Transverse colon (tissue), 4 donors: ENCODE results near the gene THBD. TPM values are rescaled to one million over a fixed set of nuclear protein-coding genes. Genes with fewer than 3 reads are reported as not detected.

ENCODE experiments used
- DNase-seq: peaks from one replicate; pipeline ENCODE4 v3.0.0-alpha.2; 2019
- H3K27ac ChIP-seq, 4 donors: fragments of 200-600 bp; sonication (generic); 2 replicates each; pipeline ENCODE4 v1.5.1; 2016 to 2018; ENCODE audit warnings: inconsistent platforms in 4 of 4
- H3K27me3 ChIP-seq: fragments of 200-600 bp; sonication (generic); 2 replicates; pipeline ENCODE4 v1.5.1; 2017; ENCODE audit warnings: inconsistent platforms
- H3K36me3 ChIP-seq, 4 donors: fragments of 200-600 bp; sonication (generic); 2 replicates each; pipeline ENCODE4 v1.5.1; 2017 to 2019; ENCODE audit warnings: inconsistent platforms in 4 of 4
- H3K4me1 ChIP-seq, 4 donors: fragments of 200-600 bp; sonication (generic); 2 replicates each; pipeline ENCODE4 v1.5.1; 2017 to 2020; ENCODE audit warnings: inconsistent platforms in 4 of 4
- H3K4me3 ChIP-seq, 4 donors: fragments of 200-600 bp; sonication (generic); 1 replicate in 1 of 4; 2 replicates in 3 of 4; pipeline versions ENCODE4 v1.5.1 to v1.6.1; 2017 to 2019; ENCODE audit warnings: inconsistent platforms in 4 of 4
- H3K9me3 ChIP-seq, 2 donors: fragments of 200-600 bp; sonication (generic); 2 replicates each; pipeline ENCODE4 v1.5.1; 2017 to 2019; ENCODE audit warnings: inconsistent platforms in 2 of 2
- EP300 ChIP-seq: sonication (generic); formaldehyde crosslinking; IDR thresholded peaks from one replicate; pipeline ENCODE4 v1.6.1; 2017; ENCODE audit warnings: antibody characterized with exemption, low read depth
- POLR2A ChIP-seq: fragments of 450-650 bp; IDR thresholded peaks from one replicate; pipeline ENCODE4 v1.6.1; 2016; ENCODE audit warnings: antibody characterized with exemption, mild to moderate bottlenecking, moderate library complexity
- POLR2AphosphoS5 ChIP-seq, 3 donors: sonication (generic); formaldehyde crosslinking; IDR thresholded peaks; one replicate each; pipeline ENCODE4 v1.6.1; 2016; ENCODE audit warnings: antibody characterized with exemption in 3 of 3
- WGBS, 2 donors: methylation state at CpG; one replicate each; pipeline ENCODE4 v1.1.5; 2018; ENCODE audit warnings: low coverage in 1 of 2; 5-methylcytosine and 5-hydroxymethylcytosine counted together
- in situ Hi-C, 4 donors: fragments of 200-750 bp; cut with MboI; loops; one replicate each; pipeline versions ENCODE4 v1.15.0 to v1.15.1; 2017; ENCODE audit warnings: low sequenced_read_pairs in 3 of 4, low pct_ligation_motif_present in 1 of 4, low pct_unique_long_range_greater_than_20kb in 1 of 4
- intact Hi-C: fragments of 100-400 bp; cut with DNase I; formaldehyde crosslinking; loops from one replicate; pipeline ENCODE4 v1.15.1; 2023; ENCODE audit warnings: low total_unique reads
- total RNA-seq, 4 donors: library from RNA; depleted of rRNA; stranded (reverse); fragments of >200 nt; gene quantifications; one replicate each; pipeline ENCODE4 v1.1.0, GENCODE V29; 2016
- TF ChIP-seq, protein P1 (sequence below), 5 experiments: fragments of 200-600 bp in 3 of 5; fragments of 450-650 bp in 2 of 5; sonication (generic) in 3 of 5; IDR thresholded peaks; 1 replicate in 2 of 5; 2 replicates in 3 of 5; pipeline ENCODE4 v1.5.1; 2016 to 2017; ENCODE audit warnings: antibody characterized with exemption in 5 of 5, inconsistent platforms in 3 of 5, mild to moderate bottlenecking in 2 of 5, moderate library complexity in 1 of 5

THBD gene
- total RNA-seq, 4 donors from 2014 or later, result 7.8 to 30.3 (median 18.6) TPM

DNA sequence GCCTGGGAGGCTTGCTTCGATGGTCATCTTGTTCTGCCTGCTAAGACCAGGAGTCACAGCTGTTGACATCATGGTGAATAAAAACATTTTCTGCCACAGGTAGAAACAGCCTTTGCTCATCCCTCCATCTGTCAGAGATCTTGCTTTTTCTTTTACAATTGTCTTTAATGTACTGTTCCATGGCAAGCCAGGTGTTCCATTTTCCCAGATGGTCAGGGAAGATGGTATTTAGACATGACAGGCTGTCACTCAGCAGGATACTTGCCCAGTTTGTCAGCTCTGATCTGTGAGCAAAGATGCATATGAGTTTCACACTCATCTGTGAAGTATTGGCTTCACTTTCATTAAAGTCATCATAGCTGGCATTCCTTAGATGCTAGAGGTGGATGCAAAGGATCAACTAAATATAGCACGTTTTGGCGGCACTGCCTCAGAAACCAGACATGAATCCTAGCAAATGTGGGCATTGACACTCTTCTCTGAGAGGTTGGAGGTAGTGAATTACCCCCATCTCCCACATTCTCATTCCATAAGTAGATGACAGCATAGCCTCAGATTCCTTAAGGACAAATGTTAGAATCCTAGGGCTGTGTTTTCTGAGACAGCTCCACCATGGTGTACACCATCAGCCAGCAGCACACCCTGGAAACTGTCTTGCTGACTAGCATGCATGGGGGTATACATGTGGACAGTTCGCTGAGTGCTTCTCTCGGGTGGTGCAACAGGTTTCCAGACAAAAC, 10.2 kb downstream of the THBD start:
- Histone ChIP-seq H3K27me3 (peaks cover 34% of the 10 kb centered on the region), H3K9me3 (no peaks in the 10 kb centered on the region), H3K4me3 (no peak overlapping the region), H3K4me1 (no peaks in the 10 kb centered on the region), H3K27ac (no peak overlapping the region), H3K36me3 (no peaks in the 10 kb centered on the region)
- in situ Hi-C loops, result no loop called here
- intact Hi-C loops, result no loop called here
- TF ChIP-seq POLR2AphosphoS5 (IDR thresholded peaks at IDR 0.05), result no peak
- TF ChIP-seq, protein P1, sequence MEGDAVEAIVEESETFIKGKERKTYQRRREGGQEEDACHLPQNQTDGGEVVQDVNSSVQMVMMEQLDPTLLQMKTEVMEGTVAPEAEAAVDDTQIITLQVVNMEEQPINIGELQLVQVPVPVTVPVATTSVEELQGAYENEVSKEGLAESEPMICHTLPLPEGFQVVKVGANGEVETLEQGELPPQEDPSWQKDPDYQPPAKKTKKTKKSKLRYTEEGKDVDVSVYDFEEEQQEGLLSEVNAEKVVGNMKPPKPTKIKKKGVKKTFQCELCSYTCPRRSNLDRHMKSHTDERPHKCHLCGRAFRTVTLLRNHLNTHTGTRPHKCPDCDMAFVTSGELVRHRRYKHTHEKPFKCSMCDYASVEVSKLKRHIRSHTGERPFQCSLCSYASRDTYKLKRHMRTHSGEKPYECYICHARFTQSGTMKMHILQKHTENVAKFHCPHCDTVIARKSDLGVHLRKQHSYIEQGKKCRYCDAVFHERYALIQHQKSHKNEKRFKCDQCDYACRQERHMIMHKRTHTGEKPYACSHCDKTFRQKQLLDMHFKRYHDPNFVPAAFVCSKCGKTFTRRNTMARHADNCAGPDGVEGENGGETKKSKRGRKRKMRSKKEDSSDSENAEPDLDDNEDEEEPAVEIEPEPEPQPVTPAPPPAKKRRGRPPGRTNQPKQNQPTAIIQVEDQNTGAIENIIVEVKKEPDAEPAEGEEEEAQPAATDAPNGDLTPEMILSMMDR (IDR thresholded peaks at IDR 0.05), result no peak
- no peak for TF ChIP-seq EP300
- TF ChIP-seq POLR2A, result no peak
- WGBS, 2 donors, result 71 to 81% methylated on average over 2 to 5 of the region's 5 CpGs
- no peak for DNase-seq

DNA sequence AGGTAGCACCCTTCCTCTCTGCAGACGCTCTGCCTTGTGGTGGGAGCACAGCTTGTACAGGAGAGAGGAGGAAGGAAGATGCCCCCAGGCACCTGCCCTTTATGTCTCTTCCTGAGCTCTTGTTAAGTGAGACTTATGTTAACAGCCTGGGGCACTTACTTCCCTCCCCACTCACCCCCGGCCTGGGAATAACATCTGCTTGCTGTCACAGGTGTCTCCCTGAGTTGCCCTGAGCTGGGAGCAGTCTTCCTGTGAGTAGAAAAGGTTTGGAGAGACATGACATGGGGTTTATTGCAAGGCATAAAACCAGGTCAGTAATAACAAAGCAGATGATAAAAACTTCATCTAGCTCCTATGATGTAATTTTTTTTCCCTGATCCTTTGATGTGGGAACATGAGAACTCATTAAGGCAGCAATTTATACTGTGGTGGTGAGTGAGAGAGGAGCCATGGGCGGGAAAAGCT, 12.4 kb downstream of the THBD start:
- TF ChIP-seq EP300 (no peak), POLR2AphosphoS5 (IDR thresholded peaks at IDR 0.05) (no peak), POLR2A (no peak)
- TF ChIP-seq, protein P1 (IDR thresholded peaks at IDR 0.05), result no peak
- in situ Hi-C loops, result no loop called here
- Histone ChIP-seq H3K9me3 (no peaks in the 10 kb centered on the region), H3K4me3 (no peak overlapping the region), H3K27ac (no peak overlapping the region), H3K27me3 (peaks cover 30% of the 10 kb centered on the region), H3K4me1 (no peaks in the 10 kb centered on the region), H3K36me3 (no peaks in the 10 kb centered on the region)
- intact Hi-C loops, result no loop called here
- no peak for DNase-seq
- WGBS, 2 donors, result 10 to 14% methylated on average over 1 to 3 of the region's 3 CpGs

DNA sequence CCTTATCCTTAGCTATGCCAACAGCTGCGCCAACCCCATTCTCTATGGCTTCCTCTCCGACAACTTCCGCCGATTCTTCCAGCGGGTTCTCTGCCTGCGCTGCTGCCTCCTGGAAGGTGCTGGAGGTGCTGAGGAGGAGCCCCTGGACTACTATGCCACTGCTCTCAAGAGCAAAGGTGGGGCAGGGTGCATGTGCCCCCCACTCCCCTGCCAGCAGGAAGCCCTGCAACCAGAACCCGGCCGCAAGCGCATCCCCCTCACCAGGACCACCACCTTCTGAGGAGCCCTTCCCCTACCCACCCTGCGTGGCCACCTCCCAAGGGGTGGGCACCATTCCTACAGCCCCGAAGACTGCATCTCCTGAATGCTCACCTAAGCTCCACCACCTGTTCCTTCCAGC, 13.1 kb downstream of the THBD start:
- 92% methylated on average over 11 of the region's 11 CpGs; no CpG with 5 or more reads in 1 of the 2 donors for WGBS, 2 donors
- H3K9me3 ChIP-seq, result no peaks in the 10 kb centered on the region
- no peak overlapping the region for H3K27ac ChIP-seq
- H3K4me1 ChIP-seq, result no peaks in the 10 kb centered on the region
- H3K4me3 ChIP-seq, result no peak overlapping the region
- peaks cover 30% of the 10 kb centered on the region for H3K27me3 ChIP-seq
- no peak for DNase-seq
- TF ChIP-seq EP300 (no peak), POLR2AphosphoS5 (IDR thresholded peaks at IDR 0.05) (no peak), POLR2A (no peak)
- TF ChIP-seq, protein P1 (IDR thresholded peaks at IDR 0.05), result no peak
- intact Hi-C loops, result no loop called here
- in situ Hi-C loops, result no loop called here
- no peaks in the 10 kb centered on the region for H3K36me3 ChIP-seq

DNA sequence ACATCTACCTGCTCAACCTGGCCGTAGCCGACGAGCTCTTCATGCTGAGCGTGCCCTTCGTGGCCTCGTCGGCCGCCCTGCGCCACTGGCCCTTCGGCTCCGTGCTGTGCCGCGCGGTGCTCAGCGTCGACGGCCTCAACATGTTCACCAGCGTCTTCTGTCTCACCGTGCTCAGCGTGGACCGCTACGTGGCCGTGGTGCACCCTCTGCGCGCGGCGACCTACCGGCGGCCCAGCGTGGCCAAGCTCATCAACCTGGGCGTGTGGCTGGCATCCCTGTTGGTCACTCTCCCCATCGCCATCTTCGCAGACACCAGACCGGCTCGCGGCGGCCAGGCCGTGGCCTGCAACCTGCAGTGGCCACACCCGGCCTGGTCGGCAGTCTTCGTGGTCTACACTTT, 13.7 kb downstream of the THBD start:
- Histone ChIP-seq H3K36me3 (no peaks in the 10 kb centered on the region), H3K27ac (no peak overlapping the region), H3K9me3 (no peaks in the 10 kb centered on the region), H3K4me1 (no peaks in the 10 kb centered on the region), H3K4me3 (no peak overlapping the region), H3K27me3 (peaks cover 30% of the 10 kb centered on the region)
- 93% methylated on average over 41 of the region's 41 CpGs; no CpG with 5 or more reads in 1 of the 2 donors for WGBS, 2 donors
- in situ Hi-C loops (no loop called here), intact Hi-C loops (no loop called here)
- no peak for DNase-seq
- TF ChIP-seq, protein P1 (IDR thresholded peaks at IDR 0.05), result no peak
- TF ChIP-seq POLR2A (no peak), POLR2AphosphoS5 (IDR thresholded peaks at IDR 0.05) (no peak), EP300 (no peak)
